Activated CD4-positive, alpha-beta memory T cell treated with anti-CD3 and anti-CD28 coated beads, Interleukin-2, amount 10 ng/mL, durations not matched to agents 7 days and 5 days (primary cell): ENCODE results near the gene IDH3A. TPM values are rescaled to one million over a fixed set of nuclear protein-coding genes. Genes with fewer than 3 reads are reported as not detected.
A peak's percentile ranks its signal among the peaks of the same experiment; 100 is the strongest.

ENCODE experiments used
- CTCF ChIA-PET: fragments of 350-600 bp; sonication (Branson Sonifier 250); formaldehyde crosslinking; loops from one replicate; lab custom pipeline; 2021; ENCODE audit warnings: antibody characterized with exemption, inconsistent platforms; lab: Charles Lee
- POLR2A ChIA-PET: fragments of 350-600 bp; sonication (Branson Sonifier 250); formaldehyde crosslinking; loops from one replicate; lab custom pipeline; 2021; ENCODE audit warnings: antibody characterized with exemption; lab: Charles Lee
- DNase-seq: peaks from one replicate; pipeline ENCODE4 v3.0.0-alpha.2; 2020
- H3K27ac Mint-ChIP-seq: one replicate; pipeline ENCODE4 v1.8.0; 2021; ENCODE audit warnings: mild to moderate bottlenecking, mixed read lengths
- H3K27me3 Mint-ChIP-seq: one replicate; pipeline ENCODE4 v1.8.0; 2021; ENCODE audit warnings: mixed read lengths
- H3K36me3 Mint-ChIP-seq: one replicate; pipeline ENCODE4 v1.8.0; 2021; ENCODE audit warnings: low read depth, mixed read lengths
- H3K4me1 Mint-ChIP-seq: one replicate; pipeline ENCODE4 v1.8.0; 2021; ENCODE audit warnings: mixed read lengths
- H3K4me3 Mint-ChIP-seq: one replicate; pipeline ENCODE4 v1.8.0; 2021; ENCODE audit warnings: mild to moderate bottlenecking, mixed read lengths
- H3K9me3 Mint-ChIP-seq: one replicate; pipeline ENCODE4 v1.8.0; 2021; ENCODE audit warnings: mixed read lengths
- total RNA-seq, 2 experiments: library from RNA; stranded (reverse); gene quantifications; one replicate each; pipeline ENCODE4 v1.2.3, GENCODE V29; 2021

IDH3A gene
- total RNA-seq, 2 experiments from 2014 or later, result 73.5 to 85.0 TPM

- no peaks in the 10 kb centered on the region for H3K9me3 Mint-ChIP-seq
- H3K4me1 Mint-ChIP-seq, result no peaks in the 10 kb centered on the region
- no peaks in the 10 kb centered on the region for H3K36me3 Mint-ChIP-seq
- H3K27ac Mint-ChIP-seq, result no peak overlapping the region
- CTCF ChIA-PET, result interaction anchor here (1.1 to 1.3 kb wide), 2 partner anchors 12 to 34 kb away, joined by 3 to 4 read pairs; no protein-coding TSS in a partner anchor
- POLR2A ChIA-PET, result no interaction called here
- peak; percentile 8 for DNase-seq
- H3K4me3 Mint-ChIP-seq, result no peak overlapping the region
- peaks cover 14% of the 10 kb centered on the region for H3K27me3 Mint-ChIP-seq
These were observed 58.6 kb downstream of the IDH3A start for GRCh38 chr15:78207641-78208340.

GRCh38 chr15:78208341-78208844, 59.2 kb downstream of the IDH3A start:
- Mint-ChIP-seq H3K27me3 (peaks cover 13% of the 10 kb centered on the region), H3K9me3 (no peaks in the 10 kb centered on the region), H3K4me1 (no peaks in the 10 kb centered on the region), H3K36me3 (no peaks in the 10 kb centered on the region), H3K27ac (no peak overlapping the region), H3K4me3 (no peak overlapping the region)
- ChIA-PET POLR2A (no interaction called here), CTCF (no interaction called here)
- peak; percentile 11 for DNase-seq

GRCh38 chr15:78208887-78209645, 59.9 kb downstream of the IDH3A start:
- ChIA-PET POLR2A (no interaction called here), CTCF (interaction anchor here (0.7 kb wide), 1 partner anchor 13 kb away, joined by 3 read pairs; no protein-coding TSS in a partner anchor)
- H3K4me3 Mint-ChIP-seq, result no peak overlapping the region
- H3K36me3 Mint-ChIP-seq, result no peaks in the 10 kb centered on the region
- no peaks in the 10 kb centered on the region for H3K4me1 Mint-ChIP-seq
- peak; percentile 8 for DNase-seq
- H3K9me3 Mint-ChIP-seq, result no peaks in the 10 kb centered on the region
- no peak overlapping the region for H3K27ac Mint-ChIP-seq
- peaks cover 11% of the 10 kb centered on the region for H3K27me3 Mint-ChIP-seq

- Mint-ChIP-seq H3K27ac (no peak overlapping the region), H3K4me3 (no peak overlapping the region), H3K27me3 (peaks cover 11% of the 10 kb centered on the region), H3K36me3 (no peaks in the 10 kb centered on the region), H3K9me3 (no peaks in the 10 kb centered on the region), H3K4me1 (no peaks in the 10 kb centered on the region)
- CTCF ChIA-PET, result interaction anchor here (0.7 kb wide), 1 partner anchor 14 kb away, joined by 3 read pairs; no protein-coding TSS in a partner anchor
- peak; percentile 14 for DNase-seq
- POLR2A ChIA-PET, result no interaction called here
These were observed 60.6 kb downstream of the IDH3A start for GRCh38 chr15:78209646-78210348.

- no peak overlapping the region for H3K4me3 Mint-ChIP-seq
- H3K27ac Mint-ChIP-seq, result no peak overlapping the region
- H3K9me3 Mint-ChIP-seq, result no peaks in the 10 kb centered on the region
- no peaks in the 10 kb centered on the region for H3K36me3 Mint-ChIP-seq
- peak; percentile 9 for DNase-seq
- CTCF ChIA-PET, result interaction anchor here (2.2 kb wide), 1 partner anchor 14 kb away, joined by 11 read pairs; no protein-coding TSS in a partner anchor
- H3K27me3 Mint-ChIP-seq, result peaks cover 15% of the 10 kb centered on the region
- H3K4me1 Mint-ChIP-seq, result no peaks in the 10 kb centered on the region
- POLR2A ChIA-PET, result no interaction called here
These were observed 61.2 kb downstream of the IDH3A start for GRCh38 chr15:78210349-78210717.

- no peak overlapping the region for H3K4me3 Mint-ChIP-seq
- ChIA-PET POLR2A (no interaction called here), CTCF (interaction anchor here (1.0 to 2.2 kb wide), 2 partner anchors 15 to 29 kb away, joined by 3 to 11 read pairs; no protein-coding TSS in a partner anchor)
- H3K4me1 Mint-ChIP-seq, result no peaks in the 10 kb centered on the region
- peaks cover 15% of the 10 kb centered on the region for H3K27me3 Mint-ChIP-seq
- H3K27ac Mint-ChIP-seq, result no peak overlapping the region
- H3K36me3 Mint-ChIP-seq, result no peaks in the 10 kb centered on the region
- H3K9me3 Mint-ChIP-seq, result no peaks in the 10 kb centered on the region
- DNase-seq, result no peak
These were observed 62.2 kb downstream of the IDH3A start for GRCh38 chr15:78211189-78211921.

GRCh38 chr15:78212008-78212407, 62.8 kb downstream of the IDH3A start:
- H3K27ac Mint-ChIP-seq, result no peak overlapping the region
- peaks cover 15% of the 10 kb centered on the region for H3K27me3 Mint-ChIP-seq
- no peak overlapping the region for H3K4me3 Mint-ChIP-seq
- ChIA-PET CTCF (interaction anchor here (1.0 to 2.2 kb wide), 2 partner anchors 16 to 29 kb away, joined by 3 to 11 read pairs; no protein-coding TSS in a partner anchor), POLR2A (no interaction called here)
- no peaks in the 10 kb centered on the region for H3K4me1 Mint-ChIP-seq
- no peaks in the 10 kb centered on the region for H3K36me3 Mint-ChIP-seq
- no peak for DNase-seq
- no peaks in the 10 kb centered on the region for H3K9me3 Mint-ChIP-seq

GRCh38 chr15:78212546-78213424, 63.6 kb downstream of the IDH3A start:
- Mint-ChIP-seq H3K27me3 (peaks cover 15% of the 10 kb centered on the region), H3K9me3 (no peaks in the 10 kb centered on the region), H3K4me1 (no peaks in the 10 kb centered on the region), H3K4me3 (no peak overlapping the region), H3K36me3 (no peaks in the 10 kb centered on the region), H3K27ac (no peak overlapping the region)
- ChIA-PET CTCF (interaction anchor here (2.2 kb wide), 1 partner anchor 17 kb away, joined by 11 read pairs; no protein-coding TSS in a partner anchor), POLR2A (no interaction called here)
- no peak for DNase-seq

- no peak overlapping the region for H3K4me3 Mint-ChIP-seq
- H3K36me3 Mint-ChIP-seq, result no peaks in the 10 kb centered on the region
- no peak overlapping the region for H3K27ac Mint-ChIP-seq
- no peaks in the 10 kb centered on the region for H3K9me3 Mint-ChIP-seq
- no peak for DNase-seq
- H3K4me1 Mint-ChIP-seq, result no peaks in the 10 kb centered on the region
- peaks cover 18% of the 10 kb centered on the region for H3K27me3 Mint-ChIP-seq
- POLR2A ChIA-PET, result no interaction called here
- CTCF ChIA-PET, result no interaction called here
These were observed 64.2 kb downstream of the IDH3A start for GRCh38 chr15:78213425-78213750.

- Mint-ChIP-seq H3K27me3 (peaks cover 19% of the 10 kb centered on the region), H3K4me1 (no peaks in the 10 kb centered on the region), H3K4me3 (no peak overlapping the region), H3K27ac (no peak overlapping the region), H3K36me3 (no peaks in the 10 kb centered on the region), H3K9me3 (no peaks in the 10 kb centered on the region)
- ChIA-PET CTCF (no interaction called here), POLR2A (no interaction called here)
- no peak for DNase-seq
These were observed 64.8 kb downstream of the IDH3A start for GRCh38 chr15:78213956-78214355.

- Mint-ChIP-seq H3K27ac (no peak overlapping the region), H3K27me3 (peaks cover 18% of the 10 kb centered on the region), H3K4me1 (no peaks in the 10 kb centered on the region), H3K4me3 (no peak overlapping the region), H3K9me3 (no peaks in the 10 kb centered on the region), H3K36me3 (no peaks in the 10 kb centered on the region)
- DNase-seq, result no peak
- ChIA-PET CTCF (no interaction called here), POLR2A (no interaction called here)
These were observed 67.3 kb downstream of the IDH3A start for GRCh38 chr15:78216276-78217104.
